K562 (cell line): ENCODE data around the gene SAMD8. TPM values are rescaled to one million over a fixed set of nuclear protein-coding genes. Genes with fewer than 3 reads are reported as not detected.

Source experiments
- BRCA1 ChIP-seq, 2 experiments: fragments of 450-650 bp in 1 of 2; sonication (generic) in 1 of 2; formaldehyde crosslinking in 1 of 2; IDR thresholded peaks; 2 replicates each; pipeline versions ENCODE4 v1.5.0 to v1.6.1; 2017 to 2020; ENCODE audit warnings: mild to moderate bottlenecking in 1 of 2, missing genetic modification reagents in 1 of 2
- DACH1 ChIP-seq: fragments of 450-650 bp; IDR thresholded peaks from 2 replicates; pipeline ENCODE4 v1.6.1; 2018; ENCODE audit not compliant: partially characterized antibody
- DPF2 ChIP-seq: fragments of 450-650 bp; IDR thresholded peaks from 2 replicates; pipeline ENCODE4 v1.6.1; 2016
- HMGXB4 ChIP-seq: sonication (generic); formaldehyde crosslinking; IDR thresholded peaks from 2 replicates; pipeline ENCODE4 v1.8.1; 2023; ENCODE audit warnings: mild to moderate bottlenecking, missing genetic modification reagents
- JUND ChIP-seq, 2 experiments: IDR thresholded peaks; 2 replicates in 1 of 2; 3 replicates in 1 of 2; pipeline ENCODE4 v1.6.1; 2011; ENCODE audit warnings: borderline replicate concordance in 2 of 2, low read depth in 2 of 2, low read length in 2 of 2, improper control_type of control experiment in 1 of 2, missing biosample characterization in 1 of 2, missing genetic modification characterization in 1 of 2, missing genetic modification reagents in 1 of 2
- KLF16 ChIP-seq: IDR thresholded peaks from 2 replicates; pipeline ENCODE4 v1.6.1; 2016; ENCODE audit warnings: antibody characterized with exemption
- KLF6 ChIP-seq: fragments of 250-450 bp; sonication (Bioruptor Pico); IDR thresholded peaks from 2 replicates; pipeline ENCODE4 v1.4.0; 2020; ENCODE audit warnings: mild to moderate bottlenecking, moderate library complexity, borderline replicate concordance
- MLX ChIP-seq, 2 experiments: fragments of 450-650 bp in 1 of 2; sonication (generic) in 1 of 2; formaldehyde crosslinking; conservative IDR thresholded peaks; 2 replicates each; pipeline versions ENCODE4 v1.4.0 to v1.8.1; 2020 to 2022; ENCODE audit warnings: mild to moderate bottlenecking in 1 of 2, missing genetic modification reagents in 1 of 2
- NCOA1 ChIP-seq: fragments of 450-650 bp; IDR thresholded peaks from 2 replicates; pipeline ENCODE4 v1.6.1; 2016; ENCODE audit warnings: low read depth
- NEUROD1 ChIP-seq: fragments of 150-350 bp; IDR thresholded peaks from 2 replicates; pipeline ENCODE4 v1.6.1; 2014; ENCODE audit warnings: borderline replicate concordance, low read length, low read depth; ENCODE audit not compliant: partially characterized antibody
- RUNX1 ChIP-seq: sonication (generic); IDR thresholded peaks from 2 replicates; pipeline ENCODE4 v1.6.1; 2016; ENCODE audit warnings: antibody characterized with exemption, low read depth
- SIRT6 ChIP-seq: IDR thresholded peaks from one replicate; pipeline ENCODE4 v1.6.1; 2012; ENCODE audit warnings: low read depth, mild to moderate bottlenecking, control low read depth, inconsistent platforms, low read length, moderate library complexity
- SMARCB1 ChIP-seq: IDR thresholded peaks from 2 replicates; pipeline ENCODE4 v1.6.1; 2011; ENCODE audit warnings: improper control_type of control experiment, low read depth; ENCODE audit not compliant: insufficient read length
- THRA ChIP-seq: fragments of 450-650 bp; IDR thresholded peaks from 2 replicates; pipeline ENCODE4 v1.6.1; 2017; ENCODE audit warnings: mild to moderate bottlenecking, moderate library complexity
- ZBTB2 ChIP-seq: fragments of 450-650 bp; IDR thresholded peaks from 2 replicates; pipeline ENCODE4 v1.6.1; 2016; ENCODE audit warnings: antibody characterized with exemption
- ZBTB33 ChIP-seq: sonication (generic); formaldehyde crosslinking; IDR thresholded peaks from 2 replicates; pipeline ENCODE4 v1.8.1; 2023; ENCODE audit warnings: mild to moderate bottlenecking, missing genetic modification reagents
- ZFX ChIP-seq: sonication (generic); formaldehyde crosslinking; IDR thresholded peaks from 2 replicates; pipeline ENCODE4 v1.8.0; 2022; ENCODE audit warnings: mild to moderate bottlenecking, missing genetic modification reagents, moderate library complexity
- ZNF253 ChIP-seq: fragments of 250-450 bp; sonication (Bioruptor Pico); conservative IDR thresholded peaks from 2 replicates; pipeline ENCODE4 v1.6.1; 2021; ENCODE audit warnings: mild to moderate bottlenecking
- ZNF551 ChIP-seq: fragments of 250-450 bp; sonication (Bioruptor Pico); IDR thresholded peaks from 2 replicates; pipeline ENCODE4 v1.5.0; 2021; ENCODE audit warnings: mild to moderate bottlenecking, moderate library complexity
- polyA plus RNA-seq, 8 experiments: library from polyadenylated mRNA; depleted of rRNA in 4 of 8; stranded (reverse) in 5 of 8; unstranded in 3 of 8; fragments of >200 nt; fragmentation: Nextera tagmentation in 2 of 8; fragmentation: Illumina TruSeq in 1 of 8; extraction: Ambion mirVana in 2 of 8; extraction: Trizol in 1 of 8; gene quantifications; 2 replicates each; pipeline versions ENCODE4 v1.2.1 to v1.2.3, GENCODE V29; 2011 to 2014; ENCODE audit warnings: inconsistent platforms in 1 of 8, missing spikeins in 1 of 8
- total RNA-seq, 7 experiments: library from RNA; depleted of rRNA in 6 of 7; stranded (reverse); fragments of >200 nt in 6 of 7; fragmentation: Illumina TruSeq in 2 of 7; extraction: Trizol in 2 of 7; gene quantifications; 2 replicates each; pipeline versions ENCODE4 v1.2.1 to v1.2.3, GENCODE V29; 2011 to 2021; ENCODE audit warnings: low replicate concordance in 1 of 7

SAMD8 gene
- total and polyA plus RNA-seq, 9 of the 15 experiments (the other 6 are each of a cell fraction or from before 2014, with no cell fraction given), result 2.7 to 16.1 (median 6.2) TPM

GRCh38 chr10:75108684-75109458 lies 2.6 kb upstream of the SAMD8 start (continued):
- no peak for TF ChIP-seq SMARCB1
- no peak for TF ChIP-seq HMGXB4 (CRISPR knock-in tag)
- TF ChIP-seq MLX (CRISPR knock-in tag; conservative IDR thresholded peaks at IDR 0.05), result no peak
- TF ChIP-seq BRCA1 (IDR thresholded peaks at IDR 0.05), result no peak
- TF ChIP-seq BRCA1 (CRISPR knock-in tag; IDR thresholded peaks at IDR 0.05), result no peak
- no peak for TF ChIP-seq KLF6 (CRISPR knock-in tag)
- TF ChIP-seq NCOA1, result 0 out of 2 replicates have a peak, but pooled peaks have one; percentile 35
- peak; percentile 62 for TF ChIP-seq ZFX (CRISPR knock-in tag)
- TF ChIP-seq ZNF551 (CRISPR knock-in tag), result no peak
- TF ChIP-seq NEUROD1, result no peak
- 0 out of 2 replicates have a peak, but pooled peaks have one; percentile 36 for TF ChIP-seq KLF16
- no peak for TF ChIP-seq DACH1
- TF ChIP-seq THRA, result no peak
- TF ChIP-seq JUND (IDR thresholded peaks at IDR 0.05; ENCODE audit: borderline replicate concordance, low read depth, low read length), result peak; percentile 86
- TF ChIP-seq JUND (tag; IDR thresholded peaks at IDR 0.05; ENCODE audit: borderline replicate concordance, low read depth, low read length), result peak; percentile 51; the same call in 2 of the 3 replicates
- TF ChIP-seq ZBTB33 (CRISPR knock-in tag), result no peak
- TF ChIP-seq ZNF253 (CRISPR knock-in tag), result no peak
- no peak for TF ChIP-seq SIRT6
- peak; percentile 31; the same call in 1 of the 2 replicates for TF ChIP-seq ZBTB2
- peak; percentile 66 for TF ChIP-seq DPF2
- no peak for TF ChIP-seq RUNX1
